Ishikawa (cell line): ENCODE data around the gene PLEKHN1.

Experiments used
- TAF1 ChIP-seq: IDR thresholded peaks from 2 replicates; pipeline ENCODE4 v1.6.1; 2012; ENCODE audit warnings: low read depth, mild to moderate bottlenecking
- TF ChIP-seq, protein P1 (sequence below): IDR thresholded peaks from 2 replicates; pipeline ENCODE4 v1.6.1; 2012
- TF ChIP-seq, protein P2 (sequence below): IDR thresholded peaks from 2 replicates; pipeline ENCODE4 v1.6.1; 2012; ENCODE audit warnings: low read depth, mild to moderate bottlenecking

DNA sequence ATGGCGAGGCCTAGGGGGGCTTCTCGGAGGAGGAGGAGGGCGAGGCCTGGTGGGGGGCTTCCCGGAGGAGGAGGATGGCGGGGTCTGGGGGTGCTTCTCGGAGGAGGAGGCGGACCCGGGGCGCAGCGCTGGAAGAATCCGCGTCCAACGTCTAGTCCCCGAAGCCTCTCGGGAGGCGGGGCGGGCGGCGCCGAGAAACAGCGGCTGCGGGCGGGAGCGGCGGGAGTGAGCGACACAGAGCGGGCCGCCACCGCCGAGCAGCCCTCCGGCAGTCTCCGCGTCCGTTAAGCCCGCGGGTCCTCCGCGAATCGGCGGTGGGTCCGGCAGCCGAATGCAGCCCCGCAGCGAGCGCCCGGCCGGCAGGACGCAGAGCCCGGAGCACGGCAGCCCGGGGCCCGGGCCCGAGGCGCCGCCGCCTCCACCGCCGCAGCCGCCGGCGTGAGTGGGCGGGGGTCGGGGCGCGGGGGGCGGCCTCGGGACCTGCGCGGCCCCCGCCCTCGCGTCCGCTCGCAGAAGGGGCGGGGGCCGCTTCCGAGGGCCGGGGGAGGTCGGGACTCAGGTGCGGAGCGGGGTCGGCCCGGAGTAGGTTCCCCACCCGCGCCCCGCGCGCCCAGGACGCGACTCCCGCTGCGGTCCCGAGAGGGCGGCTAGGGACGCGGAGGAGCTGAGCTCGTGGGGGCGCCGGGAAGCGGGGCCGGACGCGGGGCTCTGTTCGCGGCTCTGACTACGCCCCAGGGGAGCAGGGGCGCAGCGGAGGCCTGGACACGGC, 5.7 kb upstream of the PLEKHN1 start, which contains the start of gene KLHL17:
- TF ChIP-seq, protein P1, sequence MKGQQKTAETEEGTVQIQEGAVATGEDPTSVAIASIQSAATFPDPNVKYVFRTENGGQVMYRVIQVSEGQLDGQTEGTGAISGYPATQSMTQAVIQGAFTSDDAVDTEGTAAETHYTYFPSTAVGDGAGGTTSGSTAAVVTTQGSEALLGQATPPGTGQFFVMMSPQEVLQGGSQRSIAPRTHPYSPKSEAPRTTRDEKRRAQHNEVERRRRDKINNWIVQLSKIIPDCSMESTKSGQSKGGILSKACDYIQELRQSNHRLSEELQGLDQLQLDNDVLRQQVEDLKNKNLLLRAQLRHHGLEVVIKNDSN, result no peak
- TF ChIP-seq, protein P2, sequence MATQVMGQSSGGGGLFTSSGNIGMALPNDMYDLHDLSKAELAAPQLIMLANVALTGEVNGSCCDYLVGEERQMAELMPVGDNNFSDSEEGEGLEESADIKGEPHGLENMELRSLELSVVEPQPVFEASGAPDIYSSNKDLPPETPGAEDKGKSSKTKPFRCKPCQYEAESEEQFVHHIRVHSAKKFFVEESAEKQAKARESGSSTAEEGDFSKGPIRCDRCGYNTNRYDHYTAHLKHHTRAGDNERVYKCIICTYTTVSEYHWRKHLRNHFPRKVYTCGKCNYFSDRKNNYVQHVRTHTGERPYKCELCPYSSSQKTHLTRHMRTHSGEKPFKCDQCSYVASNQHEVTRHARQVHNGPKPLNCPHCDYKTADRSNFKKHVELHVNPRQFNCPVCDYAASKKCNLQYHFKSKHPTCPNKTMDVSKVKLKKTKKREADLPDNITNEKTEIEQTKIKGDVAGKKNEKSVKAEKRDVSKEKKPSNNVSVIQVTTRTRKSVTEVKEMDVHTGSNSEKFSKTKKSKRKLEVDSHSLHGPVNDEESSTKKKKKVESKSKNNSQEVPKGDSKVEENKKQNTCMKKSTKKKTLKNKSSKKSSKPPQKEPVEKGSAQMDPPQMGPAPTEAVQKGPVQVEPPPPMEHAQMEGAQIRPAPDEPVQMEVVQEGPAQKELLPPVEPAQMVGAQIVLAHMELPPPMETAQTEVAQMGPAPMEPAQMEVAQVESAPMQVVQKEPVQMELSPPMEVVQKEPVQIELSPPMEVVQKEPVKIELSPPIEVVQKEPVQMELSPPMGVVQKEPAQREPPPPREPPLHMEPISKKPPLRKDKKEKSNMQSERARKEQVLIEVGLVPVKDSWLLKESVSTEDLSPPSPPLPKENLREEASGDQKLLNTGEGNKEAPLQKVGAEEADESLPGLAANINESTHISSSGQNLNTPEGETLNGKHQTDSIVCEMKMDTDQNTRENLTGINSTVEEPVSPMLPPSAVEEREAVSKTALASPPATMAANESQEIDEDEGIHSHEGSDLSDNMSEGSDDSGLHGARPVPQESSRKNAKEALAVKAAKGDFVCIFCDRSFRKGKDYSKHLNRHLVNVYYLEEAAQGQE, result no peak
- no peak for TF ChIP-seq TAF1
